DMS114 treated with DMSO at 0.1 percent for 48 hours (cell line): ENCODE results near the gene CEP126.

ENCODE experiments used
- DNase-seq: peaks from one replicate; lab custom pipeline; 2025; ENCODE audit not compliant: unreplicated experiment; lab: John Stamatoyannopoulos, UW

CEP126 gene

DNA sequence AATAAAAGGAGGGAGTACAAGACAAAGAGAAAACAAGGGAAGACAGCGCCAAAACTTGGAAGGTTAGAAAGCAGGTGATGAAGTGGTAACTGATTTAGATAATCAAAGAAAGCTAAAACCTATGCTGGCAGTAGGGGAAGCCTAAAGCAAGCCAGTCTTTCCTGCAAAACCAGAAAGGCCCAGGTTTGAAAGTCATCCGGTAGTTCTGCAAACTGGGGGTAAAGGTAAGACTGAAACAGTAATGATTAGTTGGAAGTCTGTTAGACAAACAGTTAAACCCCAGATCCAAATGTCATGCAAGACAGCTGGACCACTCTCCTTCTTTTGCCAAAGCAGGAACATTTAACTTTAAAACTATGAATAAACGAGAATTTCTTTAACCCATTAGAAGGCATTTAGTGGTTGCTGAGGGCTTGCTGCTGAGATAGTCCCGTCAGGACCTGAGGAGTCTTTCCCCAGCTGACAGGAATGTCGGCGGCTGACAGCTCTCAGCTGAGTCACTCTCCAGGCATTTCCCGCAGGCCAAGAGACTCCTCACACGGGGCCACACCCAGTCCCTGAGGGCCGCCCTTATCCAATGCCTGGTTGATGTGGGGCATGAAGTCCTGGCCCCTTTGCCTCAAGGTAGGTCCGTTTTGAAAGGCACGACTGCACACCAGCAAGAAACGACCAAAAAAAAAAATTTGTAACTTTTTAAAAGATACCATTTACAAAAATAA is 96.1 kb downstream of the CEP126 start:
- DNase-seq, result no peak

DNA sequence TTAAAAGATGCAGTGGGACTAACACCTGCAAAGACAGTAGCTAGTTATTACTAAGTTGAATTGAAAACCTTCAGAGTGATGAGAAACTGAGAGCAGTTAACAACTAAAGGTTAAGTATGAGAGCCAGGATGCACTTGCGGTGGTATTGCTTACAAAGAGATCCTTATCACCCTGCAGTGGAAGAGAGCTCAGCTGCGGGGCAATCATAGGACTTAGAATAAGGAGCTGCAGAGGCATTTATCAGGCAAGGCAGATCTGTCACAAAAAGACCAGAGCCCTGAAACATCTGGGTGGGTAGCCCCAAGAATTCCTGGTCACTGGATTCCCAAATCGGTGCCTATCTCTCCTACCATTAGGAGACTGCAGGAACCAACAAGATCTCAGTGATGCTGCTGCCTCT is 98.1 kb downstream of the CEP126 start:
- DNase-seq, result no peak

DNA sequence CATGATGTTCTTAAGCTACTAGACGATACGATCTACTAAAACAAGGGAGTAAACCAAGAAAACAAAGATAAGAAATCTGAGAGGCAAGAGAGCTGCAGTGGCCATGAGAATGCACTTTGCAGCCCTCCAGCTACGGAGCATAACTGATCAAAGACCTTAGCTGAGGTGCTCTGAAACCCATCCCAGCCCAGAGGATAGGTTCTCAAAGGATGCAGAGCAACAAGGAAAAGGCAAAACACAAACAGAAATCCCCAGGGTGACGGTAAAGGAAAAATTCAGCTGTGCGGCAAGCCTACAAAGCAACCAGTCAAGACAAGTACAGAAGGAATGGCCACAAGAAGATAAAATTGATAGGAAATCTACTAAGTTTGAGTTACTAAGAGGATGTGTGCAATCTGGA is 99.9 kb downstream of the CEP126 start:
- no peak for DNase-seq

DNA sequence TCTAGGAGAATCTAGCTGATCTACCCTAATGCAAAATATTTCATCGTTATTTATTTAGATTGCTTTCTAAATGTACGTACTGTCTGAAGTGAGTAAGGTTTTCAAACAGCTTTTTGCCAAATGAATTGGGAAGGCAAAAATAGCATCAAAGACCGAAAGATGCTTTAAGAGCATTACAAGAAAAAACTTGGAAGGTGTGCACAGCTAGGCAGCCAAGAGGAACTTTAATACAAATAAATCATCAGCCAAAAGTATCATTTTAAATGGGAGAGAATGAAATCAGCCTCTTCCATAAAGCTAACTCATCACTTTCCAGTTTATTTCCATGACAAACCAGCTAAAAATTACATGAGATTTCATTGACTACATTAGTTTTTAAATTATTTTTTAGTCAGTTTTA is 102.2 kb downstream of the CEP126 start:
- no peak for DNase-seq

DNA sequence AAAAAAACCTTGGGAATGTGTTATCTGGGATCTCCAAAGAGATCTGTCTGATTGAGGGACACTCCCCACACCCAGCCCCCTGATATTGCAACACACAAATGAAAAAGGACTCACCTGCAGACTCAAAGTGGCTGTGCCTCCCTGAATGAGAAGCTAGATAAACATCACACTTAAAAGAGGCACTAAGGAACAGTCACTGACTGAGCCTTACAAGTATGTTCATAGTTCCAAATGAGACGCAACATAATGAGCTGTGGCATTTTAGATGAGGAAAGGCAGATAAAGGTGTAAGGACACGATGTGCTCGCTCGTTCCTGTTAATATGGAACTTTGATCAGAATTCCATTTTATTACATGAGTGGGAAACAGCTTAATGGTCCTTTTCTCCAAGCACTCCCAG is 111.4 kb downstream of the CEP126 start:
- DNase-seq, result no peak

DNA sequence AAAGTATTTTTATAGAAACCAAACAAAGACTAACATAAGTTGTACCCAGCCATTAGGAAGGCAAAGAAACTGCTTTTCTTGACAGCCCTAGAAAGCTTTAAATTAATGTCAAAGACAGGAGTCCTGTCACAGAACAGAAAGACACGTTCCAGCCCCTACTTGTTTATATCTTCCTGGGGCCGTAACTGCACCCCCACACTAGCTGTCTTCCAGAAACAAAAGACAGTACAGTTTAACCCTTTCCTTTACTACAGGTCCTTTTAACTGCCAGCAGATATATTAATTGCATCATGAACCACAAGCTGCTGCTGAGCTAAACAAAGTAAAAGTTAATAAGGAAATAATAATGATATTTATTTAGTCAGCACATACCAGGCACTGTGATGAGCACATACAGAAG is 112.1 kb downstream of the CEP126 start:
- no peak for DNase-seq

DNA sequence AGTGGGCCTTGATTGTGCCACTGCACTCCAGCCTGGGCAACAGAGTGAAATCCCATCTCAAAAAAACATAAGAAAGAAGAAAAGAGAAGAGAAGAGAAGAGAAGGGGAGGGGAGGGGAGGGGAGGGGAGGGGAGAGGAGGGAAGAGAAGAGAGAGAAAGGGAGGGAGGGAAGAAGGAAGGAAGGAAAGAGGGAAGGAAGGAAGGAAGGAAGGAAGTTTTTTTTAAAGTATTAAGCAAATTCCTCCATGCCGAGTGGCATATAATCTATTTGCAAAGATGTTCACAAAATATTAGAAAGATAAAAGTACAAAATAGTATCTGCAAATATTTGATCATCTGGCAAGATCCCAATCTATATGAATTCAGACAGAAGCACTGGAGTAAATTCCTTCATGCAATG is 121.9 kb downstream of the CEP126 start:
- no peak for DNase-seq

DNA sequence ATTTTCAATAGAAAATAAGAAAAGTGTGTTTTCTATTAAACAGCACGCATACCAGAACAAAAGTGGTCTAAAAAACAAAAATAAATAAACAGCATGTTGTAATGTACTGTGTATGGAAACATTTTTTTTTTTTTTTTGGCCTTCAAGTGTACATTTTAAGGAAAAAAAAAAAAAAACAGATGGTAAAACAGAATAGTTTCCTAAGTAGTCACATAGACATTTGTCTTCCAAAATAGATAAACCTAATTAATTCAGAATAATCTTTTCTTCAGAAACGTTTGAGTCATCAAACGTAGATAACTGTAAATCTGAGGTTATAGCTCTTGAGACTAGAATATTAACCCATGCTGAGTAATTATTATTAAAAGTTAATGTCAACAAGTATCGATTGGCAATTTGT is 132.0 kb downstream of the CEP126 start:
- peak; percentile 1 for DNase-seq

DNA sequence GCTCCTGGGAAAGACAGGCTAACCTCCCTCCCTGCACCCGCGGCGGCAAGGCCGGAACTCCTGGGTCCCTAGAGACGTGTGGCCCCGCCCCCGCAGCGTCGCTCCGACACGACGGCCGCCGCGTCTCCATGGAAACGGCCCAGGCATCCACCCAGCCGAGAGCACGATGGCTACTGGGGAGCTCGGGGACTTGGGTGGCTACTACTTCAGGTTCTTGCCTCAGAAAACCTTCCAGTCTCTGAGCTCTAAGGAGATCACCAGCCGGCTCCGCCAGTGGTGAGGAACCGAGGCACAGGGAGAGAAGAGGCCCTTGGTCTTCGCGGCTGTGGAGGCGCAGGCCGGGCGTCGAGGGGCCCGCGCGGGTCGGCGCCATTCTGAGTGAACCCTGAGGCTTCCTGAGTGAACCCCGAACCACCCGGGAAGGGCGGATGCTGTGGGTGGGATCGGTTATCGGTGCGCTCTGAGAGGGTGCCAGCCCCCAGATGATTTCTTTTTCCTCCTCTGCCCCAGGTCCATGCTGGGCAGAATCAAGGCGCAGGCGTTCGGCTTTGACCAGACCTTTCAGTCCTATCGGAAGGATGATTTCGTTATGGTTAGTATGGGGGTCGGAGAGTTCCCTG is 132.6 kb downstream of the CEP126 start, which contains the start of gene CFAP300:
CFAP300 (plus strand) TSS at position 133 of the 620 bp plus-strand sequence; CDS start at position 167, 34 bp downstream.
- peak; percentile 27 for DNase-seq
